Thoracic aorta (tissue), 2 donors: ENCODE data around the gene PTGES2. TPM values are rescaled to one million over a fixed set of nuclear protein-coding genes. Genes with fewer than 3 reads are reported as not detected.
"Not testable (repeated sequence)": the region's sequence is repeated elsewhere in the genome, so short reads cannot be mapped to it uniquely, and the experiment has no call there.

Experiments
- ATAC-seq: fragments of 150-250 bp; one replicate; pipeline ENCODE4 v1.8.0; 2017; ENCODE audit warnings: low read depth; ENCODE audit not compliant: insufficient number of reproducible peaks, low FRiP score
- DNase-seq: peaks from one replicate; pipeline ENCODE4 v3.0.0-alpha.2; 2020; ENCODE audit warnings: low spot score
- H3K27ac ChIP-seq, 2 donors: fragments of 200-600 bp; sonication (generic); 1 replicate in 1 of 2; 2 replicates in 1 of 2; pipeline ENCODE4 v1.5.1; 2016; ENCODE audit warnings: mild to moderate bottlenecking in 2 of 2, moderate library complexity in 2 of 2
- H3K27me3 ChIP-seq: fragments of 200-600 bp; sonication (generic); replicated peaks from 2 replicates; pipeline ENCODE4 v1.6.0; 2016; ENCODE audit warnings: mild to moderate bottlenecking; ENCODE audit not compliant: insufficient read depth
- H3K36me3 ChIP-seq: fragments of 200-600 bp; sonication (generic); one replicate; pipeline ENCODE4 v1.5.1; 2016
- H3K4me1 ChIP-seq, 2 donors: fragments of 200-600 bp; sonication (generic); 1 replicate in 1 of 2; 2 replicates in 1 of 2; pipeline versions ENCODE4 v1.5.1 to v1.6.0; 2016; ENCODE audit warnings: low read depth in 2 of 2, mild to moderate bottlenecking in 1 of 2; ENCODE audit not compliant: control insufficient read depth in 1 of 2
- H3K4me3 ChIP-seq: fragments of 200-600 bp; sonication (generic); 2 replicates; pipeline ENCODE4 v1.5.1; 2016; ENCODE audit warnings: mild to moderate bottlenecking
- H3K9me3 ChIP-seq: fragments of 200-600 bp; sonication (generic); 2 replicates; pipeline ENCODE4 v1.5.1; 2016
- CTCF ChIP-seq: fragments of 200-600 bp; sonication (generic); IDR thresholded peaks from one replicate; pipeline ENCODE4 v1.5.1; 2019; ENCODE audit warnings: antibody characterized with exemption
- total RNA-seq, 2 donors: library from RNA; depleted of rRNA; stranded (reverse); fragments of >200 nt; gene quantifications; one replicate each; pipeline versions ENCODE4 v1.1.0 to v1.2.3, GENCODE V29; 2016

The PTGES2 gene
- total RNA-seq, 2 donors from 2014 or later = 57.9 to 66.0 TPM

DNA sequence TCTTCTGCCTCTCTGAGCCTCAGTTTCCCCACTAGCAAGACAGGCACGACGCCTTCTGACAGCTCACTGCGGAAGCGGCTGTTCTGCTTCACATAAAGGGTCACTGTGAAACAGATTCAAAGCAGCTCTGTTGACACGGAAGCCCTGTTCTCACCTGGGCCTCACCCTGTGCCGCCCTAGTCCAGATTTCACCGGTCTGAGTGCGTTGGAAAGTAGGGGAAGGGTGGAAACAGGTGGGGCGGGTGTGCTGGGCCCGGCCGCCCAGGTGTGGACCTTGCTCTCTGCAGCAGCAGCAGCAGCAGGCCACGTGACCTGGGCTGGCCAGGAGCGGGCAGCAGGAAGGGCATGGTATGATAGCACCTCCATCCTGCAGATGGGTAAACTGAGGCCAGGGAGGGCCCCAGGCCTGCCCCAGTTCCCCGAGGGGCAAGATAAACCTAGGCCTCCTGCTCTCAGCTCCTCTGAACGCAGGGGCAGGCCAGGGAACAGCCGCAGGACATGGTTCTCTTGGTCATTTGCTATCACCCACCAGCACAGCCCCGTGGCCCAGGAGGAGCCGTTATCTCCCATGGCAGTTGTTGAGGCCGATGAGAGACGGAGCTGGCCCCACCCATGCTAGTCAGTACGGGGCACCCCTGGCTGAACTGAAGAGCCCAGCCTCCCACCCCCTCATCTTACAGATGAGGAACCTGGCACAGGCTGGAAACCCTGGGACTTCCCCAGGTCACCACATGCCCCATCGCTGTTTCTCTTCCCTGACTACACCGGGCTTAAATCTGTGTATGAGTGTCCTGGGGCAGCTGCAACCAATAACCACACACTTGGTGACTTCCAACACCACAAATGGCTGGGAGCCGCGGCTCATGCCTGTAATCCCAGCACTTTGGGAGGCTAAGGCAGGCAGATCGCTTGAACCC lies 12.1 kb downstream of the PTGES2 start:
- Histone ChIP-seq H3K4me3 (no peak overlapping the region), H3K27ac (no peak overlapping the region), H3K9me3 (no peaks in the 10 kb centered on the region), H3K36me3 (peaks cover 7% of the 10 kb centered on the region), H3K4me1 (peaks cover 0 to 8% of the 10 kb centered on the region in 2 donors), H3K27me3 (no peaks in the 10 kb centered on the region)
- DNase-seq (no peak), ATAC-seq (no peak)
- no peak for TF ChIP-seq CTCF

DNA sequence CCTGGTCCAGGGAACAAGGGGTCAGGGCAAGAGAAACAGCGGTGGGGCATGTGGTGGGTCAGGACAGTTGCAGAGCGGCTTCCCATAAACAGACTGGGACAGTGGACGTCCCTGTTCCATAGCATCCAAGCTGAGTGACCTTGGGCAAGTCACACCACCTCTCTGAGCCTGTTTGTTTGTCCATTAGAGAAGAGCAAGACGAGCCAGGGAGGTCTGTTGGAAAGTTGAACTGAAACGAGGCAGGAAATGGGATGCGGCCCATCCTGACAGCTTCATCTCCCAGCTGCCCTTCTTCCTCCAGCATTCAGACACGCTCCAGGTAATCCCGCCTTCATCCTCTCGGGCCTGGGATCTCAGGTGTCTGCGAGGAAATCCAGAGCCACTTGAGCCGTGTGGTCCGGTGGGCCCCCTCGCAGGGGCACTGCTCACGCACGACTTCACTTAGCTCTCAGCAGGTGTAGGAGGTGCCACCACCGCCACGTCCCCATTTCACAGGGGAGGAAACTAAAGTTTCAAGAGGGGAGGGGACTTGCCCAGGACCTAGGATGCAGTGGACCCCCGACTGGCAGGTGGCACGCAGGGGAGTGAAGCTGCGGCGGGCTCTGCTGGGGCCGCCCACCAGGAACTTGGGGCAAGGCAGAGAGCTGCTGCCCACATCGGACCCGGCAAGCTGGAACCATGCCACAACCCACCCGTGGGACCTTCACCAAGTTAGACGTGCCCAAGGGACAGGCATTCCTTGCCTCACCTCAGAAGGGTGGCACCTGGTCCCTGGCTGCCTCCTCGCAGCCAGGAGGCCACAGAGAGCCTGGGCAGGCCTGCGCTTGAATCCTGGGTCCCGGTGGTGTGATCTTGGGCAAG lies 13.0 kb downstream of the PTGES2 start:
- ATAC-seq (peak; percentile 5), DNase-seq (no peak)

DNA sequence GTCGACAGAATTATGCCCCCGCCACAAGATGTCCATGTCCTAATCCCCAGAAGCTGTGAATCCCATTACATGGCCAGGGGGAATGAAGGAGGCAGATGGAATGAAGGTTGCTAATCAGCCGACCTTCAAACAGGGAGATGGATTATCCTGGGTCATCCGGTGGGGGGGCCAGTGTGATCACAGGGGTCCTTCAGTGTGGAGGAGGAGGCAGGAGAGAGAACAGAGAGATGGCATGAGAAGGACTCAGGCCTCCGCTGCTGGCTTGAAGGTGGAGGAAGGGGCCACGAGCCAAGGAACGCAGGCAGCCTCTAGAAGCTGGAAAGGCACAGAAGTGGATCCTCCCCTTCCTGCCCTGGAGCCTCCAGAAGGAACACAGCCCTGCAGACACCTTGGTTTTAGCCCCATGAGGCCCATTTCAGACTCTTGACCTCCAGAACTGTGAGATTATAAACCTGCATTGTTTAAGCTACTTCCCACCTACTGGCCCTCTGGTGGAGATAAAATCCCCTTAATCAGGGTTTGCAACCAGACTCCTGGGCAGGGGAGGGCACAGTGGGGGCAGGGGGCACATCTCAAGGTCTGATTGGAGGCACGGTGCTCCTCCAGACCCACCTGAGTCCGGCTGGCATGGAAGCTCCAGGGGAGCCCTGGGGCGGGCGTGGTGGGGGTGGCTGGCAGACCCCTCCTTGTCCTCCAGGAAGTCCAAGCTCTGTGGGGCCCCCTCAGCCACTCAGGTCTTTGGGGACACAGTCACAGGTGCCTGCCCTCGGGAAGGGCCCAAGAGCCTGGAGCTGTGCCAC lies 13.8 kb downstream of the PTGES2 start:
- Histone ChIP-seq H3K36me3 (peaks cover 7% of the 10 kb centered on the region), H3K4me1 (peaks cover 0 to 8% of the 10 kb centered on the region in 2 donors), H3K9me3 (no peaks in the 10 kb centered on the region), H3K4me3 (no peak overlapping the region), H3K27me3 (no peaks in the 10 kb centered on the region), H3K27ac (no peak overlapping the region)
- DNase-seq (no peak), ATAC-seq (no peak)
- TF ChIP-seq CTCF = no peak

More for the DNA sequence above, 13.0 kb downstream of the PTGES2 start:
- no peaks in the 10 kb centered on the region for H3K9me3 ChIP-seq
- peaks cover 0 to 8% of the 10 kb centered on the region in 2 donors for H3K4me1 ChIP-seq
- no peak for TF ChIP-seq CTCF
- peaks cover 7% of the 10 kb centered on the region for H3K36me3 ChIP-seq
- H3K27me3 ChIP-seq = no peaks in the 10 kb centered on the region
- no peak overlapping the region for H3K27ac ChIP-seq
- H3K4me3 ChIP-seq = no peak overlapping the region

- not testable (repeated sequence) for ATAC-seq, DNase-seq
- peaks cover 26% of the 10 kb centered on the region for H3K36me3 ChIP-seq
Observed at GRCh38 chr9:128111726-128112125, 15.8 kb downstream of the PTGES2 start.

DNA sequence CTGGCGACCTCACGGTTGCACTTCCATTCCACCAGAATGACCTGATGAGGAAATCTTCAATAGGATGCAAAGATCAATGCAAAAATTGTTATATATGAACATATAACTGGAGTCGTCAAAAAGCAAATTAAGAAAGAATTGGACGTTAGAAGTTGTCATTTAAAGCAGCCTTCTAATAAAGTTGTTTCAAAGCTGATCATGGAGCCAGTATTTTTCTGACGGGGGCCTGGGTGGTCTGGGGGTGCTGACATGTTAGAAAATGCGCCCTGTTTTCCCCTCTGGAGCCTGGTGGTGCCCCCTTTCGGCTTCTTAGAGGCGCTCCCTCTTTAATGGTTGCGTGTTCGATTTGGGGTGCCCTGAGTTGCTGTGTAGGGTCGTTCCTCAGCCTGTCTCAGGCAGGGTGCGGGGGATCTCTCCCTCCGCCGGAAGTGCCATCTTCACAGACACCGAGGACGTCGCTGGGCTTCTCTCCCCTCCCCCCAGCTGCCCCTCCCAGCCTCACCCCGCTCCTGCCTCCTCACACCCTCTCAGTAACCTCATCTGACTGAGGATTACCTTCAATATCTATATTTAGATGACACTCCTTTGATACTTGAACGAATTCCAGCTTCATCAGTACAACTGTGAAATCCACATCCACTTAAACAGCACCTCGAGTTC lies 18.3 kb downstream of the PTGES2 start:
- H3K4me1 ChIP-seq = no peaks in the 10 kb centered on the region
- no peaks in the 10 kb centered on the region for H3K27me3 ChIP-seq
- no peak overlapping the region for H3K4me3 ChIP-seq
- TF ChIP-seq CTCF = no peak
- H3K36me3 ChIP-seq = peaks cover 43% of the 10 kb centered on the region
- ATAC-seq (no peak), DNase-seq (no peak)
- no peak overlapping the region for H3K27ac ChIP-seq
- H3K9me3 ChIP-seq = no peaks in the 10 kb centered on the region

More at GRCh38 chr9:128111726-128112125, 15.8 kb downstream of the PTGES2 start:
- H3K4me1 ChIP-seq, H3K27me3 ChIP-seq, H3K27ac ChIP-seq, H3K9me3 ChIP-seq, H3K4me3 ChIP-seq: not testable (repeated sequence)
